ENCODE data around the gene ENOX1. TPM values are rescaled to one million over a fixed set of nuclear protein-coding genes. Genes with fewer than 3 reads are reported as not detected.

The ENOX1 gene
- total and polyA plus RNA-seq, 2 of the 8 experiments (the other 6 are each of a cell fraction or from before 2014, with no cell fraction given): 0.23 to 0.37 TPM

DNA sequence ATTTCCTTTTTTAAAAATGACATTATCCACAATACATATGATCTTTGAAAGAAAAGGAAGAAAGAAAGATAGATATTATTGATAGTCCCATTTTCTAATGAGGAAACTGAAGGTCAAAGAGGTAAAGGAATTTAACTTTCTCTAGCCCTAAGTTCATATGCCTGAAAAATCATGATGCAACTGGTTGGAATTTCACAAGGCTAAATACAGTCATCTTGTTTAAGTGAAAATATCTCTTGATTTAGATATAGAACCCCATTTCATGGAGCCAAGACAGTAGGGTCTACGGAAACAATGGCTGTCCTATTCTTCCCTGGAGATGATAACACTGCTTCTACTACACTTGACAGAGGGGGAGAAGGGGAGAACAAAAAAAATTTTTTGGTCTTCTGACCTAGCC, 397.2 kb downstream of the ENOX1 start:
- Histone ChIP-seq H3K4me2 (ENCODE audit: insufficient read depth in 1 of 2, low read depth in 2 of 2, low read length in 2 of 2) (no peak overlapping the region), H3K23me2 (ENCODE audit: low read depth, low read length) (no peaks in the 10 kb centered on the region; the same call in 1 of the 2 replicates), H3K14ac (ENCODE audit: insufficient read length) (no peak overlapping the region), H4K91ac (replicated peaks; ENCODE audit: insufficient read length, low read length) (no peak overlapping the region), H3K9ac (replicated peaks in 1 of 4; ENCODE audit: extremely low read depth in 1 of 4, low read depth in 3 of 4, low read length in 3 of 4) (no peak overlapping the region), H3K4me1 (replicated peaks in 1 of 4; ENCODE audit: control insufficient read depth in 3 of 4, insufficient read depth in 4 of 4, low read length in 3 of 4) (peaks cover 0 to under 1% (median 0%) of the 10 kb centered on the region in 4 experiments; a peak in 1 of 7 replicates), H2BK15ac (ENCODE audit: low read length) (no peak overlapping the region), H4K5ac (ENCODE audit: insufficient read length, low read depth, low read length) (no peak overlapping the region), H3K36me3 (ENCODE audit: control insufficient read depth in 2 of 4, insufficient read depth in 4 of 4, low read length in 3 of 4) (no peaks in the 10 kb centered on the region), H2BK12ac (ENCODE audit: low read depth, low read length) (no peak overlapping the region), H4K8ac (ENCODE audit: extremely low read depth, insufficient read depth, low read length) (no peak overlapping the region), H3K4ac (replicated peaks; ENCODE audit: insufficient read length, low read depth, low read length) (no peak overlapping the region), H3K56ac (replicated peaks; ENCODE audit: insufficient read length, low read depth, low read length) (no peak overlapping the region), H2AFZ (ENCODE audit: low read length) (no peak overlapping the region), H3K9me3 (ENCODE audit: insufficient read depth in 2 of 2, low read depth in 1 of 2, low read length in 1 of 2) (no peaks in the 10 kb centered on the region), H3K27ac (ENCODE audit: low read depth, low read length) (no peak overlapping the region), H2BK5ac (ENCODE audit: low read depth, low read length) (no peak overlapping the region), H3K79me1 (ENCODE audit: low read depth, low read length) (no peaks in the 10 kb centered on the region), H2AK5ac (ENCODE audit: low read depth, low read length) (no peak overlapping the region), H3K4me3 (ENCODE audit: extremely low read depth in 1 of 4, insufficient read depth in 2 of 4, low read depth in 3 of 4, low read length in 4 of 4) (no peak overlapping the region), H4K20me1 (replicated peaks in 1 of 2; ENCODE audit: control insufficient read depth in 1 of 2, insufficient read depth in 2 of 2, low read length in 2 of 2) (no peaks in the 10 kb centered on the region), H2BK20ac (ENCODE audit: low read length) (no peak overlapping the region), H3K18ac (ENCODE audit: extremely low read depth, low read length) (no peak overlapping the region), H2BK120ac (replicated peaks; ENCODE audit: low read depth, low read length) (no peak overlapping the region), H3K79me2 (ENCODE audit: control insufficient read depth in 1 of 2, insufficient read depth in 2 of 2, low read length in 2 of 2) (no peaks in the 10 kb centered on the region), H3K23ac (ENCODE audit: insufficient read length) (no peak overlapping the region), H3K27me3 (replicated peaks in 1 of 4; ENCODE audit: control insufficient read depth in 3 of 4, extremely low read depth in 1 of 4, insufficient read depth in 3 of 4, low read length in 3 of 4) (no peaks in the 10 kb centered on the region)
- DNase-seq (ENCODE audit: low read depth in 1 of 2, low spot score in 2 of 2): no peak
- TF ChIP-seq SP1 (IDR thresholded peaks at IDR 0.05; ENCODE audit: low read depth, low read length): no peak
- no peak for TF ChIP-seq RXRA (IDR thresholded peaks at IDR 0.05; ENCODE audit: insufficient read depth, low read depth, low read length)
- no peak for TF ChIP-seq EZH2 (IDR thresholded peaks at IDR 0.05; ENCODE audit: low read depth, low read length, severe bottlenecking)
- no peak for TF ChIP-seq JUND (IDR thresholded peaks at IDR 0.05; ENCODE audit: low read length)
- TF ChIP-seq CREB1 (IDR thresholded peaks at IDR 0.05): no peak
- TF ChIP-seq MAFK (IDR thresholded peaks at IDR 0.05; ENCODE audit: low read depth, low read length): no peak
- no peak for TF ChIP-seq TEAD4 (IDR thresholded peaks at IDR 0.05; ENCODE audit: low read depth, low read length)
- no peak for TF ChIP-seq CHD1 (IDR thresholded peaks at IDR 0.05; ENCODE audit: low read depth, low read length)
- TF ChIP-seq YY1 (IDR thresholded peaks at IDR 0.05; ENCODE audit: low read depth, low read length): no peak
- TF ChIP-seq POLR2AphosphoS5 (IDR thresholded peaks at IDR 0.05; ENCODE audit: low read depth, low read length): no peak
- no peak for TF ChIP-seq CEBPB (IDR thresholded peaks at IDR 0.05; ENCODE audit: low read depth, low read length)
- TF ChIP-seq TCF12 (IDR thresholded peaks at IDR 0.05; ENCODE audit: low read depth, low read length): no peak
- TF ChIP-seq POLR2A (IDR thresholded peaks at IDR 0.05; ENCODE audit: control extremely low read depth in 1 of 2, low read depth in 2 of 2, low read length in 2 of 2): no peak
- TF ChIP-seq SP4 (IDR thresholded peaks at IDR 0.05; ENCODE audit: low read length): no peak
- no peak for TF ChIP-seq SP2 (IDR thresholded peaks at IDR 0.05; ENCODE audit: low read length)
- no peak for TF ChIP-seq BACH1 (IDR thresholded peaks at IDR 0.05; ENCODE audit: low read length)
- no peak for TF ChIP-seq TAF7 (optimal IDR thresholded peaks at IDR 0.05; ENCODE audit: borderline replicate concordance, low read depth, low read length)
- CTCF ChIA-PET (ENCODE audit: partially characterized antibody): no interaction called here
- 86% methylated on average over 1 of the region's 1 CpG; no CpG with 5 or more reads in 1 of the 2 experiments for WGBS, 2 experiments (ENCODE audit: extremely low coverage in 1 of 2, insufficient coverage in 1 of 2, insufficient read length in 1 of 2, insufficient replicate concordance in 2 of 2, low coverage in 1 of 2, low lambda C conversion rate in 2 of 2, missing lambda C conversion rate in 1 of 2)
- POLR2A ChIA-PET (ENCODE audit: partially characterized antibody): no interaction called here
- no peak for FAIRE-seq

Measured in H1 (cell line).